ENCODE measurements around the gene C16orf82. TPM values are rescaled to one million over a fixed set of nuclear protein-coding genes. Genes with fewer than 3 reads are reported as not detected.

The C16orf82 gene
- polyA plus RNA-seq, 2 of the 4 experiments (the other 2 are of a cell fraction): not detected

- ChIA-PET POLR2A (no interaction called here), CTCF (no interaction called here)
- 50% methylated on average over 3 of the region's 3 CpGs for WGBS (ENCODE audit: missing lambda C conversion rate)
- H3K4me2 ChIP-seq: no peak overlapping the region
- H3K4me3 ChIP-seq: no peak overlapping the region
- no peak for FAIRE-seq
- no peak for ATAC-seq
- no peak overlapping the region for H3K27ac ChIP-seq
- no peak for TF ChIP-seq FOSB (CRISPR knock-in tag; IDR thresholded peaks at IDR 0.05)
- TF ChIP-seq TP53 (CRISPR knock-in tag; IDR thresholded peaks at IDR 0.05): no peak
- no peak for TF ChIP-seq RAD21 (conservative IDR thresholded peaks at IDR 0.05 in 1 of 2, IDR thresholded peaks at IDR 0.05 in 1 of 2)
- no peak for TF ChIP-seq HES2 (IDR thresholded peaks at IDR 0.05)
- TF ChIP-seq NPAS2 (CRISPR knock-in tag; IDR thresholded peaks at IDR 0.05; ENCODE audit: borderline replicate concordance): no peak
- TF ChIP-seq HOXB5 (CRISPR knock-in tag; IDR thresholded peaks at IDR 0.05): no peak
- no peak for TF ChIP-seq RFX5 (IDR thresholded peaks at IDR 0.05)
- TF ChIP-seq ZFP36 (IDR thresholded peaks at IDR 0.05; ENCODE audit: borderline replicate concordance, partially characterized antibody): no peak
- no peak for TF ChIP-seq ZNF302 (CRISPR knock-in tag; IDR thresholded peaks at IDR 0.05)
- TF ChIP-seq E2F6 (IDR thresholded peaks at IDR 0.05; ENCODE audit: borderline replicate concordance, low read depth): no peak
- TF ChIP-seq HMGXB4 (CRISPR knock-in tag; IDR thresholded peaks at IDR 0.05; ENCODE audit: borderline replicate concordance): no peak
- TF ChIP-seq CBX8 (IDR thresholded peaks at IDR 0.05): no peak
- no peaks in the 10 kb centered on the region for H3K9me3 ChIP-seq
- DNase-seq (ENCODE audit: low read depth in 1 of 2, low spot score in 1 of 2): no peak
- no peaks in the 10 kb centered on the region for H3K4me1 ChIP-seq
Measured at GRCh38 chr16:27053996-27054395, 12.7 kb upstream of the C16orf82 start.

- ATAC-seq: no peak
- TF ChIP-seq RFX5 (IDR thresholded peaks at IDR 0.05) (no peak), E2F6 (IDR thresholded peaks at IDR 0.05; ENCODE audit: borderline replicate concordance, low read depth) (no peak), BHLHE40 (IDR thresholded peaks at IDR 0.05; ENCODE audit: low read depth, low read length) (no peak), ESRRA (IDR thresholded peaks at IDR 0.05; ENCODE audit: borderline replicate concordance, low read length) (no peak), MAFK (IDR thresholded peaks at IDR 0.05; ENCODE audit: partially characterized antibody) (no peak), CEBPB (IDR thresholded peaks at IDR 0.05) (no peak), CHD2 (IDR thresholded peaks at IDR 0.05; ENCODE audit: low read length, partially characterized antibody) (no peak), RARB (CRISPR knock-in tag; IDR thresholded peaks at IDR 0.05) (no peak), CBX2 (IDR thresholded peaks at IDR 0.05; ENCODE audit: borderline replicate concordance, low read depth) (no peak), MAX (IDR thresholded peaks at IDR 0.05) (no peak), PHF8 (IDR thresholded peaks at IDR 0.05; ENCODE audit: borderline replicate concordance, low read depth) (no peak), TFCP2L1 (CRISPR knock-in tag; IDR thresholded peaks at IDR 0.05) (no peak), HOXB5 (CRISPR knock-in tag; IDR thresholded peaks at IDR 0.05) (no peak), ATOH8 (CRISPR knock-in tag; IDR thresholded peaks at IDR 0.05; ENCODE audit: low read depth) (no peak), RAD21 (conservative IDR thresholded peaks at IDR 0.05 in 1 of 2, IDR thresholded peaks at IDR 0.05 in 1 of 2) (no peak), PBX3 (IDR thresholded peaks at IDR 0.05) (no peak), REST (IDR thresholded peaks at IDR 0.05) (no peak), KDM1A (IDR thresholded peaks at IDR 0.05; ENCODE audit: low read depth) (no peak), POLR2A (IDR thresholded peaks at IDR 0.05; ENCODE audit: low read length) (no peak), FOXS1 (CRISPR knock-in tag; IDR thresholded peaks at IDR 0.05) (no peak)
- H3K27ac ChIP-seq: no peak overlapping the region
- 18% methylated on average over 3 of the region's 3 CpGs for WGBS (ENCODE audit: missing lambda C conversion rate)
- no peak overlapping the region for H3K4me3 ChIP-seq
- ChIA-PET CTCF (no interaction called here), POLR2A (no interaction called here)
- no peaks in the 10 kb centered on the region for H3K9me3 ChIP-seq
- H3K4me1 ChIP-seq: no peaks in the 10 kb centered on the region
- no peak for FAIRE-seq
- DNase-seq (ENCODE audit: low read depth in 1 of 2, low spot score in 1 of 2): no peak
- H3K4me2 ChIP-seq: no peak overlapping the region
Measured at GRCh38 chr16:27058299-27058698, 8.4 kb upstream of the C16orf82 start.
